K562 (cell line): Measurements from ENCODE around the gene DAB1.

ENCODE experiments used
- EP300 ChIP-seq: IDR thresholded peaks from 2 replicates; pipeline ENCODE4 v1.6.1; 2012; ENCODE audit warnings: low read length, improper control_type of control experiment
- EZH2 ChIP-seq: IDR thresholded peaks from 2 replicates; pipeline ENCODE4 v1.6.1; 2012; ENCODE audit warnings: low read depth, mild to moderate bottlenecking, inconsistent platforms, low read length, borderline replicate concordance
- FIP1L1 ChIP-seq: fragments of 200-400 bp; formaldehyde crosslinking; IDR thresholded peaks from 2 replicates; pipeline ENCODE4 v1.6.1; 2018; ENCODE audit warnings: mild to moderate bottlenecking, low read depth, low read length; ENCODE audit not compliant: poor library complexity, severe bottlenecking
- TF ChIP-seq, protein P1 (sequence below), 3 experiments: IDR thresholded peaks in 2 of 3; conservative IDR thresholded peaks in 1 of 3; 2 replicates each; pipeline ENCODE4 v1.5.1; 2011 to 2012; ENCODE audit warnings: low read length in 3 of 3, mild to moderate bottlenecking in 3 of 3, control low read depth in 2 of 3, improper control_type of control experiment in 1 of 3, inconsistent platforms in 1 of 3, low read depth in 1 of 3, mixed read lengths in 1 of 3, moderate library complexity in 1 of 3; ENCODE audit not compliant: insufficient read depth in 2 of 3
- TF ChIP-seq, protein P2 (sequence below), 2 experiments: fragments of 450-650 bp in 1 of 2; sonication (generic) in 1 of 2; formaldehyde crosslinking in 1 of 2; IDR thresholded peaks in 1 of 2; conservative IDR thresholded peaks in 1 of 2; 2 replicates each; pipeline versions ENCODE4 v1.6.1 to v1.8.1; 2016 to 2023; ENCODE audit warnings: mild to moderate bottlenecking in 2 of 2, moderate library complexity in 2 of 2, inconsistent platforms in 1 of 2, missing genetic modification reagents in 1 of 2

DNA sequence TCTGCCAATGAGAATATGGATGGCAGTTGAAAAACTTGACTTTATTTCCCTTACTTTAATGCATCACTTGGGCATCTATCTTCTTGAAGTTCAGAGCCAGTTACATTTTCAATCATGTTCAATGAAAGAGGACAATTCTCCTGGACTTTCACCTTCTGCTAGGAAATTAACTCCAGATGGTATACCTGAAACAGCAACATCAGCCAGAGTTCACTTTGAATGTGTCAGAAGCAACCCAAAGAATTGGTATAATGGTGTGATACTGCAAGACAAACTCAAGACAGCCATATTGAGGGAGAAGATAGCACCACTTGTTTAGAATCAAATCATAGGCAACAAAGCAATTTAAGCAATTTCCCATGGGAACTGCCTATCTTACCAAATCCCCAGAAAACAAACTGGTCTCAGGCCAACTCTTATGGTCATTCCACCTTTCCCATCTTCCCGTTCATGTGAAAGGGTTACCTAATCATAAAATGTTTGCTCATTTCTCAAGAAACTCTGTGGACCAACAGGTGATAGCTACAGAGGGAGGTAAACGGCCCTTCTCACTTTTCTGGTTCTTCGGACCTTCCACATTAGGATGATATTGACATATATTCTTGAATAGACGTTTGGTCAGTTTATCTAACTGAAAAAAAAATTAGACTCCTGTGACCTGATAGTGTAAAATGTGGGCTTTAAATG lies 428.3 kb downstream of the DAB1 start:
- TF ChIP-seq, protein P1, sequence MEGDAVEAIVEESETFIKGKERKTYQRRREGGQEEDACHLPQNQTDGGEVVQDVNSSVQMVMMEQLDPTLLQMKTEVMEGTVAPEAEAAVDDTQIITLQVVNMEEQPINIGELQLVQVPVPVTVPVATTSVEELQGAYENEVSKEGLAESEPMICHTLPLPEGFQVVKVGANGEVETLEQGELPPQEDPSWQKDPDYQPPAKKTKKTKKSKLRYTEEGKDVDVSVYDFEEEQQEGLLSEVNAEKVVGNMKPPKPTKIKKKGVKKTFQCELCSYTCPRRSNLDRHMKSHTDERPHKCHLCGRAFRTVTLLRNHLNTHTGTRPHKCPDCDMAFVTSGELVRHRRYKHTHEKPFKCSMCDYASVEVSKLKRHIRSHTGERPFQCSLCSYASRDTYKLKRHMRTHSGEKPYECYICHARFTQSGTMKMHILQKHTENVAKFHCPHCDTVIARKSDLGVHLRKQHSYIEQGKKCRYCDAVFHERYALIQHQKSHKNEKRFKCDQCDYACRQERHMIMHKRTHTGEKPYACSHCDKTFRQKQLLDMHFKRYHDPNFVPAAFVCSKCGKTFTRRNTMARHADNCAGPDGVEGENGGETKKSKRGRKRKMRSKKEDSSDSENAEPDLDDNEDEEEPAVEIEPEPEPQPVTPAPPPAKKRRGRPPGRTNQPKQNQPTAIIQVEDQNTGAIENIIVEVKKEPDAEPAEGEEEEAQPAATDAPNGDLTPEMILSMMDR (IDR thresholded peaks at IDR 0.05 in 2 of 3, conservative IDR thresholded peaks at IDR 0.05 in 1 of 3; ENCODE audit: insufficient read depth in 2 of 3, low read depth in 1 of 3, low read length in 3 of 3): no peak
- TF ChIP-seq EZH2: no peak
- TF ChIP-seq FIP1L1: no peak
- TF ChIP-seq EP300: no peak
- TF ChIP-seq, protein P2, sequence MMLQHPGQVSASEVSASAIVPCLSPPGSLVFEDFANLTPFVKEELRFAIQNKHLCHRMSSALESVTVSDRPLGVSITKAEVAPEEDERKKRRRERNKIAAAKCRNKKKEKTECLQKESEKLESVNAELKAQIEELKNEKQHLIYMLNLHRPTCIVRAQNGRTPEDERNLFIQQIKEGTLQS (IDR thresholded peaks at IDR 0.05): no peak
- TF ChIP-seq, protein P2 (CRISPR knock-in tag; conservative IDR thresholded peaks at IDR 0.05): no peak
